ENCODE measurements around the gene CXorf58.

- TF ChIP-seq CTCF (IDR thresholded peaks at IDR 0.05; ENCODE audit: control extremely low read depth in 1 of 3, insufficient read depth in 1 of 3, low read depth in 1 of 3, low read length in 3 of 3): no peak
- TF ChIP-seq USF2 (IDR thresholded peaks at IDR 0.05; ENCODE audit: low read length): no peak
- no peak for TF ChIP-seq NRF1 (IDR thresholded peaks at IDR 0.05; ENCODE audit: low read depth, low read length)
- no peak for TF ChIP-seq JUN (IDR thresholded peaks at IDR 0.05; ENCODE audit: low read depth, low read length)
- no peak for TF ChIP-seq RAD21 (IDR thresholded peaks at IDR 0.05 in 1 of 2, conservative IDR thresholded peaks at IDR 0.05 in 1 of 2; ENCODE audit: low read depth in 2 of 2, low read length in 2 of 2)
- TF ChIP-seq PHF8 (conservative IDR thresholded peaks at IDR 0.05; ENCODE audit: low read depth, low read length): no peak
- no peak for TF ChIP-seq MAX (IDR thresholded peaks at IDR 0.05)
- TF ChIP-seq POLR2AphosphoS5 (IDR thresholded peaks at IDR 0.05; ENCODE audit: low read depth, low read length): no peak
- no peak for TF ChIP-seq GABPA (IDR thresholded peaks at IDR 0.05; ENCODE audit: borderline replicate concordance, insufficient read depth, low read length)
- no peak for TF ChIP-seq TAF1 (IDR thresholded peaks at IDR 0.05; ENCODE audit: low read depth, low read length)
- TF ChIP-seq SIN3A (conservative IDR thresholded peaks at IDR 0.05 in 1 of 2, IDR thresholded peaks at IDR 0.05 in 1 of 2; ENCODE audit: low read depth in 1 of 2, low read length in 2 of 2): no peak
- no peak for TF ChIP-seq YY1 (IDR thresholded peaks at IDR 0.05; ENCODE audit: low read depth, low read length)
- no peak for TF ChIP-seq HDAC6 (IDR thresholded peaks at IDR 0.05; ENCODE audit: low read depth, low read length)
- no peak for TF ChIP-seq CHD2 (IDR thresholded peaks at IDR 0.05; ENCODE audit: low read length)
These were observed 35.8 kb upstream of the CXorf58 start for GRCh38 chrX:23871905-23872546.
